ENCODE measurements around the gene OPHN1. TPM values are rescaled to one million over a fixed set of nuclear protein-coding genes. Genes with fewer than 3 reads are reported as not detected.

Gene OPHN1
- total and polyA plus RNA-seq, 2 of the 13 experiments (the other 11 are each of a cell fraction or from before 2014, with no cell fraction given): 1.6 to 1.7 TPM

DNA sequence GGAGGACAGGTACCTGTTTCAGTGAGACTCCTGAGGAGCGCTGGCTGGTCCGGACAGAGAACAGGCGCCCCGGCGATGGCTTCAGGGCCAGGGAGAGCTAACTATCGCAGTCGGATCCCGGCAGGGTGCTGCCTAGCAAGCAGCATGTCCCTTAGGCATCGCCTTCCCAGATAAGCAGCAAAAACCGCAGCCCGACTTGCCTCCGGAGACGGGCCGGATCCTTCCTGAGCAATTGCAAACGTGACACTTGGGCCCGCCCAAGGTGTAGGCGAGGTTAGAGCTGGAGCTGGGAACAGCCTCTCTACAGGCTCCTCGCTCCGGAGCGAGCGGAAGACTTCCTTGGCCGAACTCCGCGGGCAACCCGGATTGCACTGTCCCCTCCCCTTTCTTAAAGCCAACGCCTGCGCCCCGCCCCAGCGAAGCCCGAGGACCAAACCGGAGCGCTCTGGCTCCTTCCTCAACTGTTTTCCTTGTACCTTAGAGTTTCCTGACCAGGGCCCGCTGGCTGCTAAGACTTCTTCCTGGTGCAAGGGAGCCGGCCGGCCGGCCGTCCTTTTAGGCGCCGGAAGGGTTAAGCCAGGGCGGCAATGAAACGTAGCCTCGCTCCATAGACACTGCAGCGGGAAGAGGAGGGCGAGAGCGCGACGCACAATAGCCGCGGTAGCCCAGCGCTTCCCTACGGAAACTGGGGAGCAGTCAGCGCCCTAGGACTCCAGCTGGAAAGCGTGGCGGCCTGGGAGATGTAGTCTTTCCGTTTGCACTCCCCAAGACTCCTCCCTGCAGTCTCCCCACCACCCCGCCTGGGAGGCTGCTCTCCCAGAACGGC, at the start of gene OPHN1 (continued):
- TF ChIP-seq, protein P1, sequence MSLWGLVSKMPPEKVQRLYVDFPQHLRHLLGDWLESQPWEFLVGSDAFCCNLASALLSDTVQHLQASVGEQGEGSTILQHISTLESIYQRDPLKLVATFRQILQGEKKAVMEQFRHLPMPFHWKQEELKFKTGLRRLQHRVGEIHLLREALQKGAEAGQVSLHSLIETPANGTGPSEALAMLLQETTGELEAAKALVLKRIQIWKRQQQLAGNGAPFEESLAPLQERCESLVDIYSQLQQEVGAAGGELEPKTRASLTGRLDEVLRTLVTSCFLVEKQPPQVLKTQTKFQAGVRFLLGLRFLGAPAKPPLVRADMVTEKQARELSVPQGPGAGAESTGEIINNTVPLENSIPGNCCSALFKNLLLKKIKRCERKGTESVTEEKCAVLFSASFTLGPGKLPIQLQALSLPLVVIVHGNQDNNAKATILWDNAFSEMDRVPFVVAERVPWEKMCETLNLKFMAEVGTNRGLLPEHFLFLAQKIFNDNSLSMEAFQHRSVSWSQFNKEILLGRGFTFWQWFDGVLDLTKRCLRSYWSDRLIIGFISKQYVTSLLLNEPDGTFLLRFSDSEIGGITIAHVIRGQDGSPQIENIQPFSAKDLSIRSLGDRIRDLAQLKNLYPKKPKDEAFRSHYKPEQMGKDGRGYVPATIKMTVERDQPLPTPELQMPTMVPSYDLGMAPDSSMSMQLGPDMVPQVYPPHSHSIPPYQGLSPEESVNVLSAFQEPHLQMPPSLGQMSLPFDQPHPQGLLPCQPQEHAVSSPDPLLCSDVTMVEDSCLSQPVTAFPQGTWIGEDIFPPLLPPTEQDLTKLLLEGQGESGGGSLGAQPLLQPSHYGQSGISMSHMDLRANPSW (CRISPR knock-in tag; IDR thresholded peaks at IDR 0.05; ENCODE audit: borderline replicate concordance): no peak
- TF ChIP-seq NFE2 (CRISPR knock-in tag; IDR thresholded peaks at IDR 0.05) (no peak), HDAC6 (IDR thresholded peaks at IDR 0.05; ENCODE audit: low read depth, low read length) (no peak), BRD4 (CRISPR knock-in tag; IDR thresholded peaks at IDR 0.05) (no peak), ELF1 (CRISPR knock-in tag; IDR thresholded peaks at IDR 0.05) (0 out of 2 replicates have a peak, but pooled peaks have one; percentile 29), ZMAT3 (CRISPR knock-in tag; conservative IDR thresholded peaks at IDR 0.05) (0 out of 2 replicates have a peak, but pooled peaks have one; percentile 40), KDM3A (CRISPR knock-in tag; IDR thresholded peaks at IDR 0.05; ENCODE audit: low read depth) (no peak), ZNF317 (CRISPR knock-in tag; IDR thresholded peaks at IDR 0.05) (no peak), SPEN (CRISPR knock-in tag; IDR thresholded peaks at IDR 0.05; ENCODE audit: low read depth) (no peak), TGIF2 (CRISPR knock-in tag; IDR thresholded peaks at IDR 0.05) (no peak), ZNF75D (CRISPR knock-in tag; IDR thresholded peaks at IDR 0.05; ENCODE audit: borderline replicate concordance) (no peak), ZBTB1 (CRISPR knock-in tag; IDR thresholded peaks at IDR 0.05; ENCODE audit: borderline replicate concordance) (no peak), AGO2 (optimal IDR thresholded peaks at IDR 0.05; ENCODE audit: low read depth, low read length) (no peak), ZNF292 (CRISPR knock-in tag; IDR thresholded peaks at IDR 0.05; ENCODE audit: borderline replicate concordance, low read depth) (no peak), FOXK1 (CRISPR knock-in tag; IDR thresholded peaks at IDR 0.05; ENCODE audit: borderline replicate concordance, low read depth) (no peak), KDM4B (CRISPR knock-in tag; IDR thresholded peaks at IDR 0.05) (no peak), MAFF (IDR thresholded peaks at IDR 0.05; ENCODE audit: low read depth, low read length) (no peak), SETDB1 (CRISPR knock-in tag; IDR thresholded peaks at IDR 0.05; ENCODE audit: borderline replicate concordance) (no peak), ZSCAN12 (CRISPR knock-in tag; IDR thresholded peaks at IDR 0.05) (no peak)
- TF ChIP-seq, protein P2, sequence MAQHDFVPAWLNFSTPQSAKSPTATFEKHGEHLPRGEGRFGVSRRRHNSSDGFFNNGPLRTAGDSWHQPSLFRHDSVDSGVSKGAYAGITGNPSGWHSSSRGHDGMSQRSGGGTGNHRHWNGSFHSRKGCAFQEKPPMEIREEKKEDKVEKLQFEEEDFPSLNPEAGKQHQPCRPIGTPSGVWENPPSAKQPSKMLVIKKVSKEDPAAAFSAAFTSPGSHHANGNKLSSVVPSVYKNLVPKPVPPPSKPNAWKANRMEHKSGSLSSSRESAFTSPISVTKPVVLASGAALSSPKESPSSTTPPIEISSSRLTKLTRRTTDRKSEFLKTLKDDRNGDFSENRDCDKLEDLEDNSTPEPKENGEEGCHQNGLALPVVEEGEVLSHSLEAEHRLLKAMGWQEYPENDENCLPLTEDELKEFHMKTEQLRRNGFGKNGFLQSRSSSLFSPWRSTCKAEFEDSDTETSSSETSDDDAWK (CRISPR knock-in tag; IDR thresholded peaks at IDR 0.05): no peak
- TF ChIP-seq, protein P3, sequence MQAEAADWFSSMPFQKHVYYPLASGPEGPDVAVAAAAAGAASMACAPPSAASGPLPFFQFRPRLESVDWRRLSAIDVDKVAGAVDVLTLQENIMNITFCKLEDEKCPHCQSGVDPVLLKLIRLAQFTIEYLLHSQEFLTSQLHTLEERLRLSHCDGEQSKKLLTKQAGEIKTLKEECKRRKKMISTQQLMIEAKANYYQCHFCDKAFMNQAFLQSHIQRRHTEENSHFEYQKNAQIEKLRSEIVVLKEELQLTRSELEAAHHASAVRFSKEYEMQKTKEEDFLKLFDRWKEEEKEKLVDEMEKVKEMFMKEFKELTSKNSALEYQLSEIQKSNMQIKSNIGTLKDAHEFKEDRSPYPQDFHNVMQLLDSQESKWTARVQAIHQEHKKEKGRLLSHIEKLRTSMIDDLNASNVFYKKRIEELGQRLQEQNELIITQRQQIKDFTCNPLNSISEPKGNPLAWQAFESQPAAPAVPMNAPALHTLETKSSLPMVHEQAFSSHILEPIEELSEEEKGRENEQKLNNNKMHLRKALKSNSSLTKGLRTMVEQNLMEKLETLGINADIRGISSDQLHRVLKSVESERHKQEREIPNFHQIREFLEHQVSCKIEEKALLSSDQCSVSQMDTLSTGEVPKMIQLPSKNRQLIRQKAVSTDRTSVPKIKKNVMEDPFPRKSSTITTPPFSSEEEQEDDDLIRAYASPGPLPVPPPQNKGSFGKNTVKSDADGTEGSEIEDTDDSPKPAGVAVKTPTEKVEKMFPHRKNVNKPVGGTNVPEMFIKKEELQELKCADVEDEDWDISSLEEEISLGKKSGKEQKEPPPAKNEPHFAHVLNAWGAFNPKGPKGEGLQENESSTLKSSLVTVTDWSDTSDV (CRISPR knock-in tag; IDR thresholded peaks at IDR 0.05): no peak
- TF ChIP-seq, protein P4, sequence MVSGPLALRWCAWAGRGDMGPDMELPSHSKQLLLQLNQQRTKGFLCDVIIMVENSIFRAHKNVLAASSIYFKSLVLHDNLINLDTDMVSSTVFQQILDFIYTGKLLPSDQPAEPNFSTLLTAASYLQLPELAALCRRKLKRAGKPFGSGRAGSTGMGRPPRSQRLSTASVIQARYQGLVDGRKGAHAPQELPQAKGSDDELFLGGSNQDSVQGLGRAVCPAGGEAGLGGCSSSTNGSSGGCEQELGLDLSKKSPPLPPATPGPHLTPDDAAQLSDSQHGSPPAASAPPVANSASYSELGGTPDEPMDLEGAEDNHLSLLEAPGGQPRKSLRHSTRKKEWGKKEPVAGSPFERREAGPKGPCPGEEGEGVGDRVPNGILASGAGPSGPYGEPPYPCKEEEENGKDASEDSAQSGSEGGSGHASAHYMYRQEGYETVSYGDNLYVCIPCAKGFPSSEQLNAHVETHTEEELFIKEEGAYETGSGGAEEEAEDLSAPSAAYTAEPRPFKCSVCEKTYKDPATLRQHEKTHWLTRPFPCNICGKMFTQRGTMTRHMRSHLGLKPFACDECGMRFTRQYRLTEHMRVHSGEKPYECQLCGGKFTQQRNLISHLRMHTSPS (CRISPR knock-in tag; IDR thresholded peaks at IDR 0.05; ENCODE audit: low read depth): no peak

Data from HepG2 (cell line).